K562 (cell line): Measurements from ENCODE around the gene FCSK. TPM values are rescaled to one million over a fixed set of nuclear protein-coding genes. Genes with fewer than 3 reads are reported as not detected.

Experiments used
- ATAC-seq: fragments of 200-7000 bp; cut with Tn5 transposase; 3 replicates; pipeline ENCODE4 v1.9.1; 2020; ENCODE audit warnings: moderate library complexity
- BruUV-seq: library from RNA; stranded (reverse); fragments of 400-500 nt; replicated peaks from 2 replicates; lab custom pipeline; 2021; lab: Mats Ljungman, UMichigan
- CTCF ChIA-PET: fragments of 300-600 bp; formaldehyde crosslinking; extraction: SDS; loops from one replicate; lab custom pipeline; 2021; ENCODE audit warnings: low intra/inter-chr PET ratio; lab: Yijun Ruan, JAX
- POLR2A ChIA-PET: fragments of 300-600, 350-650 bp; sonication (Branson Sonifier 250); formaldehyde crosslinking; extraction: SDS; loops from one replicate; lab custom pipeline; 2021; ENCODE audit warnings: antibody characterized with exemption, inconsistent platforms; lab: Yijun Ruan, JAX
- DNase-seq, 4 experiments: peaks; one replicate each; pipeline versions ENCODE4 v3.0.0 to v3.0.0-alpha.2; 2011 to 2018; ENCODE audit warnings: low spot score in 3 of 4, mixed read lengths in 3 of 4; ENCODE audit errors: extremely low read depth in 1 of 4
- FAIRE-seq: peaks from 2 replicates; lab custom pipeline; 2011; peaks lifted over from hg19 to GRCh38; lab: Jason Lieb, UNC
- H2AFZ ChIP-seq: 2 replicates; pipeline ENCODE4 v1.6.0; 2011; ENCODE audit warnings: low read depth, low read length, control low read depth, inconsistent platforms
- H3K27ac ChIP-seq: fragments of 200-600 bp; 3 replicates; pipeline ENCODE4 v1.8.0; 2011; ENCODE audit warnings: low read depth, mild to moderate bottlenecking, control low read depth, inconsistent platforms, low read length, moderate library complexity, mixed read lengths; ENCODE audit errors: extremely low read depth
- H3K27me3 ChIP-seq, 2 experiments: fragments of 300-600 bp in 1 of 2; 2 replicates in 1 of 2; 3 replicates in 1 of 2; pipeline versions ENCODE4 v1.6.0 to v1.8.0; 2011; ENCODE audit warnings: inconsistent platforms in 2 of 2, low read length in 2 of 2, mild to moderate bottlenecking in 1 of 2, mixed read lengths in 1 of 2, moderate library complexity in 1 of 2; ENCODE audit not compliant: control insufficient read depth in 2 of 2, insufficient read depth in 2 of 2
- H3K36me3 ChIP-seq: fragments of 300-600 bp; 3 replicates; pipeline ENCODE4 v1.8.0; 2011; ENCODE audit warnings: mild to moderate bottlenecking, low read length, inconsistent platforms; ENCODE audit not compliant: control insufficient read depth, insufficient read depth
- H3K4me1 ChIP-seq, 2 experiments: fragments of 200-600 bp in 1 of 2; replicated peaks in 1 of 2; 2 replicates in 1 of 2; 3 replicates in 1 of 2; pipeline versions ENCODE4 v1.5.1 to v1.8.0; 2011; ENCODE audit warnings: inconsistent platforms in 2 of 2, low read length in 2 of 2, mild to moderate bottlenecking in 1 of 2, mixed read lengths in 1 of 2, moderate library complexity in 1 of 2; ENCODE audit not compliant: control insufficient read depth in 2 of 2, insufficient read depth in 2 of 2
- H3K4me2 ChIP-seq: 2 replicates; pipeline ENCODE4 v1.6.1; 2011; ENCODE audit warnings: low read length, control low read depth, inconsistent platforms, mixed read lengths; ENCODE audit not compliant: insufficient read depth
- H3K4me3 ChIP-seq: fragments of 200-600 bp; sonication (generic), shearing (Covaris generic); 2 replicates; pipeline ENCODE4 v1.5.1; 2016; ENCODE audit warnings: control low read depth, inconsistent platforms
- H3K79me2 ChIP-seq: fragments of 200-600 bp; 3 replicates; pipeline ENCODE4 v1.8.0; 2011; ENCODE audit warnings: low read length, inconsistent platforms; ENCODE audit not compliant: control insufficient read depth, insufficient read depth
- H3K9ac ChIP-seq, 2 experiments: 2 replicates each; pipeline versions ENCODE4 v1.6.0 to v1.6.1; 2011; ENCODE audit warnings: low read depth in 2 of 2, low read length in 2 of 2, control low read depth in 1 of 2, inconsistent platforms in 1 of 2, mild to moderate bottlenecking in 1 of 2, mixed read lengths in 1 of 2; ENCODE audit not compliant: insufficient read depth in 1 of 2
- H3K9me1 ChIP-seq: one replicate; pipeline ENCODE4 v1.6.0; 2011; ENCODE audit warnings: inconsistent platforms, mild to moderate bottlenecking, low read length, moderate library complexity; ENCODE audit not compliant: control insufficient read depth, insufficient read depth
- H3K9me3 ChIP-seq: replicated peaks from 2 replicates; pipeline ENCODE4 v1.5.1; 2011; ENCODE audit warnings: low read depth, low read length, inconsistent platforms; ENCODE audit not compliant: control insufficient read depth, insufficient read depth
- H4K20me1 ChIP-seq: replicated peaks from 2 replicates; pipeline ENCODE4 v1.6.1; 2011; ENCODE audit warnings: low read length, inconsistent platforms, mixed read lengths; ENCODE audit not compliant: control insufficient read depth, insufficient read depth
- ETV1 ChIP-seq: fragments of 450-650 bp; conservative IDR thresholded peaks from 2 replicates; pipeline ENCODE4 v1.6.1; 2016; ENCODE audit warnings: missing genetic modification characterization, control low read depth, low read depth, missing compliant biosample characterization
- FOXJ2 ChIP-seq: fragments of 200-800 bp; sonication (Bioruptor generic); IDR thresholded peaks from 2 replicates; pipeline ENCODE4 v1.6.1; 2016; ENCODE audit warnings: missing genetic modification characterization, missing compliant biosample characterization
- GTF2F1 ChIP-seq: IDR thresholded peaks from 2 replicates; pipeline ENCODE4 v1.6.1; 2011; ENCODE audit warnings: low read depth, low read length, improper control_type of control experiment
- RCOR1 ChIP-seq, 2 experiments: IDR thresholded peaks; 2 replicates each; pipeline ENCODE4 v1.6.1; 2012; ENCODE audit warnings: low read depth in 2 of 2, low read length in 2 of 2, borderline replicate concordance in 1 of 2, improper control_type of control experiment in 1 of 2
- SFPQ ChIP-seq: fragments of 200-400 bp; formaldehyde crosslinking; IDR thresholded peaks from 2 replicates; pipeline ENCODE4 v1.6.1; 2017; ENCODE audit warnings: mild to moderate bottlenecking, low read depth, low read length, moderate library complexity
- SPI1 ChIP-seq: IDR thresholded peaks from 2 replicates; pipeline ENCODE4 v1.6.1; 2011; ENCODE audit warnings: low read depth, low read length, control low read depth, borderline replicate concordance
- STAT6 ChIP-seq: sonication (generic); formaldehyde crosslinking; IDR thresholded peaks from 2 replicates; pipeline ENCODE4 v1.8.1; 2023; ENCODE audit warnings: mild to moderate bottlenecking, missing genetic modification reagents
- XRCC4 ChIP-seq: IDR thresholded peaks from one replicate; pipeline ENCODE4 v1.6.1; 2011; ENCODE audit not compliant: insufficient read depth, insufficient read length; ENCODE audit errors: extremely low read depth
- ZNF121 ChIP-seq: sonication (generic); formaldehyde crosslinking; conservative IDR thresholded peaks from 2 replicates; pipeline ENCODE4 v1.8.0; 2022; ENCODE audit warnings: missing genetic modification reagents
- WGBS: fragments of 100-300 bp; shearing (Covaris generic); methylation state at CpG from one replicate; pipeline ENCODE4 v1.1.6; 2016; ENCODE audit warnings: low coverage, mixed read lengths; ENCODE audit not compliant: insufficient coverage; ENCODE audit errors: missing lambda C conversion rate; 5-methylcytosine and 5-hydroxymethylcytosine counted together
- in situ Hi-C: fragments of 300-500 bp; cut with MboI; formaldehyde crosslinking; loops from 4 replicates; pipeline ENCODE4 v1.15.0; 2018; ENCODE audit warnings: inconsistent platforms, mixed read lengths
- intact Hi-C: fragments of 100-400 bp; cut with micrococcal nuclease; formaldehyde crosslinking; loops from 2 replicates; pipeline ENCODE4 v1.14.2; 2022
- polyA plus RNA-seq, 8 experiments: library from polyadenylated mRNA; depleted of rRNA in 4 of 8; stranded (reverse) in 5 of 8; unstranded in 3 of 8; fragments of >200 nt; fragmentation: Nextera tagmentation in 2 of 8; fragmentation: Illumina TruSeq in 1 of 8; extraction: Ambion mirVana in 2 of 8; extraction: Trizol in 1 of 8; gene quantifications; 2 replicates each; pipeline versions ENCODE4 v1.2.1 to v1.2.3, GENCODE V29; 2011 to 2014; ENCODE audit warnings: inconsistent platforms in 1 of 8, missing spikeins in 1 of 8
- total RNA-seq, 7 experiments: library from RNA; depleted of rRNA in 6 of 7; stranded (reverse); fragments of >200 nt in 6 of 7; fragmentation: Illumina TruSeq in 2 of 7; extraction: Trizol in 2 of 7; gene quantifications; 2 replicates each; pipeline versions ENCODE4 v1.2.1 to v1.2.3, GENCODE V29; 2011 to 2021; ENCODE audit warnings: low replicate concordance in 1 of 7

The FCSK gene
- total and polyA plus RNA-seq, 9 of the 15 experiments (the other 6 are each of a cell fraction or from before 2014, with no cell fraction given): 0.92 to 18.6 (median 8.3) TPM

- TF ChIP-seq GTF2F1: no peak
- TF ChIP-seq SPI1: 0 out of 2 replicates have a peak, but pooled peaks have one; percentile 50
- TF ChIP-seq RCOR1 (IDR thresholded peaks at IDR 0.05; ENCODE audit: borderline replicate concordance in 1 of 2, low read depth in 2 of 2, low read length in 2 of 2): 0 out of 4 replicates have a peak, but pooled peaks of 1 of the 2 experiments have one; percentile 14
- Histone ChIP-seq H2AFZ (no peak overlapping the region), H3K27ac (no peak overlapping the region), H3K9me3 (no peaks in the 10 kb centered on the region), H3K9me1 (no peaks in the 10 kb centered on the region), H3K79me2 (no peaks in the 10 kb centered on the region), H3K27me3 (no peaks in the 10 kb centered on the region), H3K4me1 (peaks cover 12 to 17% of the 10 kb centered on the region in 2 experiments), H3K4me3 (no peak overlapping the region), H3K9ac (no peak overlapping the region), H4K20me1 (no peaks in the 10 kb centered on the region), H3K4me2 (no peak overlapping the region), H3K36me3 (no peaks in the 10 kb centered on the region)
- 91% methylated on average over 4 of the region's 4 CpGs for WGBS
- FAIRE-seq (no peak), ATAC-seq (no peak), DNase-seq (peak in 1 of 4 experiments; percentile 4)
- intact Hi-C loops (no loop called here), in situ Hi-C loops (no loop called here)
- ChIA-PET POLR2A (interaction anchor here (0.7 to 2.6 kb wide), 3 partner anchors 9 to 28 kb away, joined by 3 to 8 read pairs (median 7); partner anchors contain the start of gene FCSK), CTCF (no interaction called here)
- BruUV-seq: no TSS peak
Observed at GRCh38 chr16:70444249-70445063, 9.9 kb upstream of the FCSK start.

GRCh38 chr16:70448075-70448474 is 6.3 kb upstream of the FCSK start:
- H3K27me3 ChIP-seq: no peaks in the 10 kb centered on the region
- CTCF ChIA-PET: no interaction called here
- 73% methylated on average over 6 of the region's 6 CpGs for WGBS
- FAIRE-seq (no peak), DNase-seq (no peak), ATAC-seq (no peak)
- H3K9me1 ChIP-seq: no peaks in the 10 kb centered on the region
- H4K20me1 ChIP-seq: no peaks in the 10 kb centered on the region
- H3K9ac ChIP-seq: peak overlapping the region in 1 of 2 experiments; percentile 71; a peak in 1 of 4 replicates
- peaks cover 3% of the 10 kb centered on the region; the same call in 1 of the 2 replicates for H3K9me3 ChIP-seq
- H2AFZ ChIP-seq: no peak overlapping the region
- H3K79me2 ChIP-seq: no peaks in the 10 kb centered on the region
- H3K36me3 ChIP-seq: no peaks in the 10 kb centered on the region
- H3K4me3 ChIP-seq: no peak overlapping the region
- H3K4me1 ChIP-seq: peaks cover 0 to 10% of the 10 kb centered on the region in 2 experiments; a peak in 3 of 5 replicates
- POLR2A ChIA-PET: no interaction called here
- H3K27ac ChIP-seq: no peak overlapping the region
- H3K4me2 ChIP-seq: no peak overlapping the region
- in situ Hi-C loops (no loop called here), intact Hi-C loops (no loop called here)
- BruUV-seq: no TSS peak
- TF ChIP-seq FOXJ2 (tag) (no peak), ZNF121 (CRISPR knock-in tag) (peak; percentile 77), ETV1 (tag) (no peak), XRCC4 (no peak), SFPQ (no peak), STAT6 (CRISPR knock-in tag) (no peak)
